HK-2 (cell line): ENCODE data around the gene TCL1A.

Experiments
- DNase-seq: peaks from one replicate; pipeline ENCODE4 v3.0.0-alpha.2; 2018; ENCODE audit not compliant: unreplicated experiment

TCL1A gene

GRCh38 chr14:95705518-95705917, 8.4 kb downstream of the TCL1A start:
- DNase-seq = no peak

GRCh38 chr14:95703805-95704204, 10.1 kb downstream of the TCL1A start:
- DNase-seq = no peak

GRCh38 chr14:95703341-95703740, 10.6 kb downstream of the TCL1A start:
- no peak for DNase-seq

- no peak for DNase-seq
Observed at GRCh38 chr14:95701846-95702221, 12.1 kb downstream of the TCL1A start.

- no peak for DNase-seq
Observed at GRCh38 chr14:95700221-95700976, 13.5 kb downstream of the TCL1A start.

GRCh38 chr14:95699412-95699811, 14.5 kb downstream of the TCL1A start:
- DNase-seq = no peak

- no peak for DNase-seq
Observed at GRCh38 chr14:95698287-95698686, 15.6 kb downstream of the TCL1A start.

- no peak for DNase-seq
Observed at GRCh38 chr14:95697764-95698163, 16.2 kb downstream of the TCL1A start.

GRCh38 chr14:95696741-95697140, 17.2 kb downstream of the TCL1A start:
- DNase-seq = no peak

- no peak for DNase-seq
Observed at GRCh38 chr14:95695913-95696312, 18.0 kb downstream of the TCL1A start.

- DNase-seq = no peak
Observed at GRCh38 chr14:95695051-95695450, 18.9 kb downstream of the TCL1A start.

- DNase-seq = no peak
Observed at GRCh38 chr14:95692109-95692508, 21.8 kb downstream of the TCL1A start.

GRCh38 chr14:95691591-95691990, 22.3 kb downstream of the TCL1A start:
- no peak for DNase-seq

GRCh38 chr14:95690815-95691214, 23.1 kb downstream of the TCL1A start:
- DNase-seq = no peak

GRCh38 chr14:95689441-95689840, 24.5 kb downstream of the TCL1A start:
- no peak for DNase-seq

GRCh38 chr14:95686935-95687334, 27.0 kb downstream of the TCL1A start:
- no peak for DNase-seq

GRCh38 chr14:95685978-95686922, 27.7 kb downstream of the TCL1A start, which contains the start of gene TCL1B:
TCL1B (plus strand) TSS chr14:95686426; CDS start chr14:95686468, 42 bp downstream.
- DNase-seq = no peak

GRCh38 chr14:95683793-95684192, 30.1 kb downstream of the TCL1A start:
- DNase-seq = peak; percentile 7

- no peak for DNase-seq
Observed at GRCh38 chr14:95681153-95681552, 32.8 kb downstream of the TCL1A start.

- DNase-seq = no peak
Observed at GRCh38 chr14:95679998-95680735, 33.8 kb downstream of the TCL1A start.

- no peak for DNase-seq
Observed at GRCh38 chr14:95679148-95679815, 34.6 kb downstream of the TCL1A start.
